GM19193 (cell line): ENCODE measurements around the gene PNMT.
A peak's percentile ranks its signal among the peaks of the same experiment; 100 is the strongest.

Source experiments
- POLR2A ChIP-seq: IDR thresholded peaks from 4 replicates; pipeline ENCODE4 v1.6.1; 2011; ENCODE audit not compliant: insufficient read depth, insufficient read length; ENCODE audit errors: extremely low read depth

Gene PNMT

GRCh38 chr17:39678340-39679116 lies 10.3 kb downstream of the PNMT start:
- no peak for TF ChIP-seq POLR2A

- no peak for TF ChIP-seq POLR2A
Observed at GRCh38 chr17:39679521-39680192, 11.4 kb downstream of the PNMT start.

GRCh38 chr17:39683295-39683939 lies 15.2 kb downstream of the PNMT start:
- TF ChIP-seq POLR2A: no peak

- no peak for TF ChIP-seq POLR2A
Observed at GRCh38 chr17:39684369-39685192, 16.3 kb downstream of the PNMT start.

- no peak for TF ChIP-seq POLR2A
Observed at GRCh38 chr17:39687101-39687545, 18.9 kb downstream of the PNMT start.

GRCh38 chr17:39687546-39688474 lies 19.6 kb downstream of the PNMT start, which contains the start of gene PGAP3:
Gene PGAP3, minus strand, starts transcription at chr17:39688057. Its CDS starts 43 bp downstream, at chr17:39688014.
- TF ChIP-seq POLR2A: peak; percentile 85

GRCh38 chr17:39688475-39688835 lies 20.2 kb downstream of the PNMT start:
- no peak for TF ChIP-seq POLR2A

GRCh38 chr17:39688945-39689344 lies 20.7 kb downstream of the PNMT start:
- no peak for TF ChIP-seq POLR2A

- no peak for TF ChIP-seq POLR2A
Observed at GRCh38 chr17:39694593-39694992, 26.3 kb downstream of the PNMT start.

GRCh38 chr17:39695089-39695474 lies 26.8 kb downstream of the PNMT start:
- no peak for TF ChIP-seq POLR2A

GRCh38 chr17:39696731-39697130 lies 28.5 kb downstream of the PNMT start:
- no peak for TF ChIP-seq POLR2A

- no peak for TF ChIP-seq POLR2A
Observed at GRCh38 chr17:39697961-39698360, 29.7 kb downstream of the PNMT start.

GRCh38 chr17:39699818-39700147 lies 31.5 kb downstream of the PNMT start, which contains the start of gene ERBB2:
Gene ERBB2, plus strand, starts transcription at chr17:39700064. Its CDS starts 175 bp downstream, at chr17:39700239.
- TF ChIP-seq POLR2A: no peak
